WTC11 (cell line): ENCODE data around the gene POLH. TPM values are rescaled to one million over a fixed set of nuclear protein-coding genes. Genes with fewer than 3 reads are reported as not detected.

Experiments used
- ATAC-seq: fragments of 200-7000 bp; cut with Tn5 transposase; 2 replicates; pipeline ENCODE4 v1.10.0; 2021; ENCODE audit warnings: mild to moderate bottlenecking, moderate library complexity
- CTCF ChIA-PET: fragments of 300-600 bp; sonication (Branson Sonifier 250); formaldehyde crosslinking; loops from one replicate; lab custom pipeline; 2021; ENCODE audit warnings: antibody characterized with exemption; lab: Charles Lee
- POLR2A ChIA-PET: fragments of 350-600 bp; sonication (Branson Sonifier 250); formaldehyde crosslinking; loops from one replicate; lab custom pipeline; 2021; ENCODE audit warnings: antibody characterized with exemption; lab: Charles Lee
- DNase-seq: peaks from one replicate; pipeline ENCODE4 v3.0.0; 2021; ENCODE audit warnings: low spot score
- H3K27ac Mint-ChIP-seq: 2 replicates; pipeline ENCODE4 v1.8.0; 2021; ENCODE audit warnings: mixed read lengths
- H3K27me3 Mint-ChIP-seq: 2 replicates; pipeline ENCODE4 v1.8.0; 2021; ENCODE audit warnings: low read depth, mild to moderate bottlenecking, moderate library complexity, mixed read lengths
- H3K36me3 Mint-ChIP-seq: 2 replicates; pipeline ENCODE4 v1.8.0; 2021; ENCODE audit warnings: mixed read lengths
- H3K4me1 Mint-ChIP-seq: 2 replicates; pipeline ENCODE4 v1.8.0; 2022; ENCODE audit warnings: mixed read lengths
- H3K4me3 Mint-ChIP-seq: 2 replicates; pipeline ENCODE4 v1.8.0; 2021; ENCODE audit warnings: mild to moderate bottlenecking, moderate library complexity, mixed read lengths
- H3K9me3 Mint-ChIP-seq: 2 replicates; pipeline ENCODE4 v1.8.0; 2021; ENCODE audit warnings: mixed read lengths
- ELF4 ChIP-seq: sonication (generic); formaldehyde crosslinking; IDR thresholded peaks from 2 replicates; pipeline ENCODE4 v1.8.1; 2022; ENCODE audit warnings: low read depth, mild to moderate bottlenecking, moderate library complexity, missing genetic modification reagents
- ESRRA ChIP-seq: sonication (generic); formaldehyde crosslinking; IDR thresholded peaks from 2 replicates; pipeline ENCODE4 v1.8.1; 2022; ENCODE audit warnings: mild to moderate bottlenecking, missing genetic modification reagents, borderline replicate concordance
- ETV6 ChIP-seq: sonication (generic); formaldehyde crosslinking; IDR thresholded peaks from 2 replicates; pipeline ENCODE4 v1.8.1; 2022; ENCODE audit warnings: mild to moderate bottlenecking, missing genetic modification reagents
- FOXP1 ChIP-seq: sonication (generic); formaldehyde crosslinking; IDR thresholded peaks from 2 replicates; pipeline ENCODE4 v1.8.0; 2022; ENCODE audit warnings: missing genetic modification reagents, mild to moderate bottlenecking, moderate library complexity, borderline replicate concordance
- JAZF1 ChIP-seq: fragments of 250-450 bp; sonication (Bioruptor Pico); IDR thresholded peaks from 2 replicates; pipeline ENCODE4 v1.9.0; 2021; ENCODE audit warnings: moderate library complexity, mild to moderate bottlenecking, inconsistent platforms
- JUN ChIP-seq: sonication (generic); formaldehyde crosslinking; IDR thresholded peaks from 2 replicates; pipeline ENCODE4 v1.8.0; 2023; ENCODE audit warnings: mild to moderate bottlenecking, missing genetic modification reagents
- NR1H2 ChIP-seq: sonication (generic); formaldehyde crosslinking; IDR thresholded peaks from 2 replicates; pipeline ENCODE4 v1.9.0; 2021; ENCODE audit warnings: mild to moderate bottlenecking, moderate library complexity, missing genetic modification reagents
- NR3C1 ChIP-seq: sonication (generic); formaldehyde crosslinking; conservative IDR thresholded peaks from 2 replicates; pipeline ENCODE4 v1.8.1; 2023; ENCODE audit warnings: low read depth, mild to moderate bottlenecking, missing genetic modification reagents
- RELA ChIP-seq: sonication (generic); formaldehyde crosslinking; IDR thresholded peaks from 2 replicates; pipeline ENCODE4 v1.8.1; 2022; ENCODE audit warnings: missing genetic modification reagents, mild to moderate bottlenecking, borderline replicate concordance
- SP1 ChIP-seq: sonication (generic); formaldehyde crosslinking; conservative IDR thresholded peaks from 2 replicates; pipeline ENCODE4 v1.8.1; 2022; ENCODE audit warnings: missing genetic modification reagents
- ZNF263 ChIP-seq: sonication (generic); formaldehyde crosslinking; IDR thresholded peaks from 2 replicates; pipeline ENCODE4 v1.8.1; 2022; ENCODE audit warnings: low read depth, mild to moderate bottlenecking, moderate library complexity, missing genetic modification reagents
- ZNF396 ChIP-seq: fragments of 250-450 bp; sonication (Bioruptor Pico); IDR thresholded peaks from 2 replicates; pipeline ENCODE4 v1.8.0; 2021; ENCODE audit warnings: mild to moderate bottlenecking, moderate library complexity, borderline replicate concordance
- ZNF416 ChIP-seq: fragments of 250-450 bp; sonication (Bioruptor Pico); IDR thresholded peaks from 2 replicates; pipeline ENCODE4 v1.9.0; 2021; ENCODE audit warnings: mild to moderate bottlenecking, inconsistent platforms
- ZNF423 ChIP-seq: fragments of 250-450 bp; sonication (Bioruptor Pico); IDR thresholded peaks from 2 replicates; pipeline ENCODE4 v2.1.2; 2022; ENCODE audit warnings: mild to moderate bottlenecking, moderate library complexity
- total RNA-seq: library from RNA; stranded (reverse); gene quantifications from 3 replicates; pipeline ENCODE4 v1.2.3, GENCODE V29; 2021
- TF ChIP-seq, protein P1 (sequence below): fragments of 250-450 bp; sonication (Bioruptor Pico); conservative IDR thresholded peaks from 2 replicates; pipeline ENCODE4 v1.9.0; 2021; ENCODE audit warnings: mild to moderate bottlenecking
- TF ChIP-seq, protein P2 (sequence below): sonication (generic); formaldehyde crosslinking; IDR thresholded peaks from 2 replicates; pipeline ENCODE4 v1.8.0; 2022; ENCODE audit warnings: mild to moderate bottlenecking, missing genetic modification reagents
- TF ChIP-seq, protein P3 (sequence below): sonication (generic); formaldehyde crosslinking; IDR thresholded peaks from 2 replicates; pipeline ENCODE4 v1.8.1; 2023; ENCODE audit warnings: mild to moderate bottlenecking, moderate library complexity, missing genetic modification reagents
- TF ChIP-seq, protein P4 (sequence below): sonication (generic); formaldehyde crosslinking; IDR thresholded peaks from 2 replicates; pipeline ENCODE4 v1.8.1; 2023; ENCODE audit warnings: mild to moderate bottlenecking, missing genetic modification reagents, borderline replicate concordance
- TF ChIP-seq, protein P5 (sequence below): sonication (generic); formaldehyde crosslinking; conservative IDR thresholded peaks from 2 replicates; pipeline ENCODE4 v1.8.1; 2023; ENCODE audit warnings: mild to moderate bottlenecking, low read depth, missing genetic modification reagents, moderate library complexity
- TF ChIP-seq, protein P6 (sequence below): sonication (generic); formaldehyde crosslinking; conservative IDR thresholded peaks from 2 replicates; pipeline ENCODE4 v1.8.1; 2022; ENCODE audit warnings: mild to moderate bottlenecking, missing genetic modification reagents

POLH gene
- total RNA-seq, 1 experiment from 2014 or later, result 28.0 TPM

DNA sequence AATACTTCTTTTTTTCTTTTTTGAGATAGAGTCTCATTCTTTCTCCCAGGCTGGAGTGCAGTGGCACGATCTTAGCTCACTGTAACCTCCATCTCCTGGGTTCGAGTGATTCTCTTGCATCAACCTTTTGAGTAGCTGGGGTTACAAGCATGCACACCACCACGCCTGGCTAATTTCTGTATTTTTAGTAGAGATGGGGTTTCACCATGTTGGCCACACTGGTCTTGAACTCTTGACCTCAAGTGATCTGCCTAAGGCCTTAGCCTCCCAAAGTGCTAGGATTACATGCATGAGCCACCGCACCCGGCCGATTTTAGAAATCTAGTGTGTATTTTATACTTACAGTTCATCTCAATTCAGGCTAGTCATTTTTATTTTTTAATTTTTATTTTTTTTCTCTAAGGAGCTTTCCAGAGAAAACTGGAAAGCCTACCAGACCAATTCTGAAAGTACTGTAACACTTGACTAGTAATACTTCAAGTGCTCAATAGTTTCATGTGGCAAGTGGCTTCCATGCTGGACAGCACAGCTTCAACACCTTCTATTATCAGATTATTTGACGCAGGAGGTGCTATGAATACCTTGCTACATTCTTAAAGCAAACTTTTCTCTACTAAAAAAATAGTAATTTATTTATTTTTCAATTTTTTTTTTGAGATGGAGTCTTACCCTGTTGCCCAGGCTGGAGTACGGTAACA lies 34.1 kb upstream of the POLH start (continued):
- TF ChIP-seq ELF4 (CRISPR knock-in tag), result no peak
- TF ChIP-seq, protein P1, sequence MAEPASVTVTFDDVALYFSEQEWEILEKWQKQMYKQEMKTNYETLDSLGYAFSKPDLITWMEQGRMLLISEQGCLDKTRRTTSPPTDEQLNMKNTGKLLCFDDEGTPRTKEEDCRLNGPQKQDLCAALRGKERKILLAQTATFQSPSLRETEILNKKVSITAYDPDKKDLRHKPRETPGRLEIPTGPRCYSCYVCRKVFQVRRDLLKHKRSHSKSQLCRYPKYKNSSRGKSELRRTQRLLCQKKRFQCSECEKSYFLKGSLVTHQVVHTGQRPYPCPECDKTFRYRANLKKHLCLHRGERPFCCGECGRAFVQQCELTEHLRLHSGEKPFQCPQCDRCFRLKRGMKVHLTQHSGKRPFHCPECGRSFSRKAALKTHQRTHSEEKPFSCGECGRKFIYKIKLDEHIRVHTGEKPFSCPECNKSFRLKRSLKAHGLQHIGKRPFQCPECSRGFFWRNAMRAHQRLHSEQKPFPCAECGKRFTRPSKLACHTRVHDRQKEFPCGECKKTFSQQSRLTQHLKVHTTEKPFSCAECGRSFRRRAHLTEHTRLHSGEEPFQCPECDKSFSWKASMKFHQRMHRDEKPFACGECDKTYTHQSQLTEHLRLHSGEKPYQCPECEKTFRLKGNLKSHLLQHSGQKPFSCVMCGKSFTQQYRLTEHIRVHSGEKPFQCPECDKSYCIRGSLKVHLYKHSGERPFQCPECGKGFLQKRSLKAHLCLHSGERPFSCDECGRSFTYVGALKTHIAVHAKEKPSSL (CRISPR knock-in tag), result no peak

DNA sequence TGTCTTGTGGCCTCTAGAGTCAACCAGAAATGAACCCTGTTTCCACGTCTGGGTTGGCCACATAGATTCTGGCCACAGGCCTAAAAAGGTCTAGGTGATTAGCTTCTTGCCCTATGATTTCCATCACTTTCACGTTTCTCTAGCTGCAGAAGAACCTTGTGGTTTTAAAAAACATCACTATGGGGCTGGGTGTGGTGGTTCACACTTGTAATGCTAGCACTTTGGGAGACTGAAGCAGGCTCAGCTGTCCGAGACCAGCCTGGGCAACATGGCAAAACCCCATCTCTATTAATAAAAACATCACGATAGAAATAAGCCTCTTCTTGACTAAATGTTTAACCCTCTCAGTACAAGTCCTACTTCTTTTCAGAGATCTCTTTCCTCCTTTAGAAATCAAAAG lies 31.5 kb upstream of the POLH start:
- no peak for ATAC-seq
- H3K4me1 Mint-ChIP-seq, result no peaks in the 10 kb centered on the region
- POLR2A ChIA-PET, result no interaction called here

More for the DNA sequence above, 31.5 kb upstream of the POLH start:
- Mint-ChIP-seq H3K27me3 (no peaks in the 10 kb centered on the region), H3K27ac (no peak overlapping the region), H3K9me3 (no peaks in the 10 kb centered on the region), H3K36me3 (peaks cover 66% of the 10 kb centered on the region), H3K4me3 (no peak overlapping the region)
- DNase-seq, result no peak
- CTCF ChIA-PET, result no interaction called here
- TF ChIP-seq, protein P2, sequence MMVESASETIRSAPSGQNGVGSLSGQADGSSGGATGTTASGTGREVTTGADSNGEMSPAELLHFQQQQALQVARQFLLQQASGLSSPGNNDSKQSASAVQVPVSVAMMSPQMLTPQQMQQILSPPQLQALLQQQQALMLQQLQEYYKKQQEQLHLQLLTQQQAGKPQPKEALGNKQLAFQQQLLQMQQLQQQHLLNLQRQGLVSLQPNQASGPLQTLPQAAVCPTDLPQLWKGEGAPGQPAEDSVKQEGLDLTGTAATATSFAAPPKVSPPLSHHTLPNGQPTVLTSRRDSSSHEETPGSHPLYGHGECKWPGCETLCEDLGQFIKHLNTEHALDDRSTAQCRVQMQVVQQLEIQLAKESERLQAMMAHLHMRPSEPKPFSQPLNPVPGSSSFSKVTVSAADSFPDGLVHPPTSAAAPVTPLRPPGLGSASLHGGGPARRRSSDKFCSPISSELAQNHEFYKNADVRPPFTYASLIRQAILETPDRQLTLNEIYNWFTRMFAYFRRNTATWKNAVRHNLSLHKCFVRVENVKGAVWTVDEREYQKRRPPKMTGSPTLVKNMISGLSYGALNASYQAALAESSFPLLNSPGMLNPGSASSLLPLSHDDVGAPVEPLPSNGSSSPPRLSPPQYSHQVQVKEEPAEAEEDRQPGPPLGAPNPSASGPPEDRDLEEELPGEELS (CRISPR knock-in tag), result no peak
- no peak for TF ChIP-seq ELF4 (CRISPR knock-in tag)
- TF ChIP-seq NR3C1 (CRISPR knock-in tag), result no peak
- TF ChIP-seq, protein P3, sequence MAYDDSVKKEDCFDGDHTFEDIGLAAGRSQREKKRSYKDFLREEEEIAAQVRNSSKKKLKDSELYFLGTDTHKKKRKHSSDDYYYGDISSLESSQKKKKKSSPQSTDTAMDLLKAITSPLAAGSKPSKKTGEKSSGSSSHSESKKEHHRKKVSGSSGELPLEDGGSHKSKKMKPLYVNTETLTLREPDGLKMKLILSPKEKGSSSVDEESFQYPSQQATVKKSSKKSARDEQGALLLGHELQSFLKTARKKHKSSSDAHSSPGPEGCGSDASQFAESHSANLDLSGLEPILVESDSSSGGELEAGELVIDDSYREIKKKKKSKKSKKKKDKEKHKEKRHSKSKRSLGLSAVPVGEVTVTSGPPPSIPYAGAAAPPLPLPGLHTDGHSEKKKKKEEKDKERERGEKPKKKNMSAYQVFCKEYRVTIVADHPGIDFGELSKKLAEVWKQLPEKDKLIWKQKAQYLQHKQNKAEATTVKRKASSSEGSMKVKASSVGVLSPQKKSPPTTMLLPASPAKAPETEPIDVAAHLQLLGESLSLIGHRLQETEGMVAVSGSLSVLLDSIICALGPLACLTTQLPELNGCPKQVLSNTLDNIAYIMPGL (CRISPR knock-in tag), result no peak
- TF ChIP-seq JUN (CRISPR knock-in tag), result no peak
- no peak for TF ChIP-seq FOXP1 (CRISPR knock-in tag)
- TF ChIP-seq ZNF263, result no peak
- TF ChIP-seq RELA, result no peak
- TF ChIP-seq JAZF1 (CRISPR knock-in tag), result no peak
- no peak for TF ChIP-seq ESRRA (CRISPR knock-in tag)
- TF ChIP-seq ZNF416, result no peak
- TF ChIP-seq NR1H2 (CRISPR knock-in tag), result no peak
- TF ChIP-seq, protein P4, sequence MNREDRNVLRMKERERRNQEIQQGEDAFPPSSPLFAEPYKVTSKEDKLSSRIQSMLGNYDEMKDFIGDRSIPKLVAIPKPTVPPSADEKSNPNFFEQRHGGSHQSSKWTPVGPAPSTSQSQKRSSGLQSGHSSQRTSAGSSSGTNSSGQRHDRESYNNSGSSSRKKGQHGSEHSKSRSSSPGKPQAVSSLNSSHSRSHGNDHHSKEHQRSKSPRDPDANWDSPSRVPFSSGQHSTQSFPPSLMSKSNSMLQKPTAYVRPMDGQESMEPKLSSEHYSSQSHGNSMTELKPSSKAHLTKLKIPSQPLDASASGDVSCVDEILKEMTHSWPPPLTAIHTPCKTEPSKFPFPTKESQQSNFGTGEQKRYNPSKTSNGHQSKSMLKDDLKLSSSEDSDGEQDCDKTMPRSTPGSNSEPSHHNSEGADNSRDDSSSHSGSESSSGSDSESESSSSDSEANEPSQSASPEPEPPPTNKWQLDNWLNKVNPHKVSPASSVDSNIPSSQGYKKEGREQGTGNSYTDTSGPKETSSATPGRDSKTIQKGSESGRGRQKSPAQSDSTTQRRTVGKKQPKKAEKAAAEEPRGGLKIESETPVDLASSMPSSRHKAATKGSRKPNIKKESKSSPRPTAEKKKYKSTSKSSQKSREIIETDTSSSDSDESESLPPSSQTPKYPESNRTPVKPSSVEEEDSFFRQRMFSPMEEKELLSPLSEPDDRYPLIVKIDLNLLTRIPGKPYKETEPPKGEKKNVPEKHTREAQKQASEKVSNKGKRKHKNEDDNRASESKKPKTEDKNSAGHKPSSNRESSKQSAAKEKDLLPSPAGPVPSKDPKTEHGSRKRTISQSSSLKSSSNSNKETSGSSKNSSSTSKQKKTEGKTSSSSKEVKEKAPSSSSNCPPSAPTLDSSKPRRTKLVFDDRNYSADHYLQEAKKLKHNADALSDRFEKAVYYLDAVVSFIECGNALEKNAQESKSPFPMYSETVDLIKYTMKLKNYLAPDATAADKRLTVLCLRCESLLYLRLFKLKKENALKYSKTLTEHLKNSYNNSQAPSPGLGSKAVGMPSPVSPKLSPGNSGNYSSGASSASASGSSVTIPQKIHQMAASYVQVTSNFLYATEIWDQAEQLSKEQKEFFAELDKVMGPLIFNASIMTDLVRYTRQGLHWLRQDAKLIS (CRISPR knock-in tag), result no peak
- TF ChIP-seq ZNF423 (CRISPR knock-in tag), result no peak
- no peak for TF ChIP-seq SP1 (CRISPR knock-in tag)
- TF ChIP-seq ZNF396 (CRISPR knock-in tag), result no peak
- TF ChIP-seq ETV6 (CRISPR knock-in tag), result no peak
- TF ChIP-seq, protein P5, sequence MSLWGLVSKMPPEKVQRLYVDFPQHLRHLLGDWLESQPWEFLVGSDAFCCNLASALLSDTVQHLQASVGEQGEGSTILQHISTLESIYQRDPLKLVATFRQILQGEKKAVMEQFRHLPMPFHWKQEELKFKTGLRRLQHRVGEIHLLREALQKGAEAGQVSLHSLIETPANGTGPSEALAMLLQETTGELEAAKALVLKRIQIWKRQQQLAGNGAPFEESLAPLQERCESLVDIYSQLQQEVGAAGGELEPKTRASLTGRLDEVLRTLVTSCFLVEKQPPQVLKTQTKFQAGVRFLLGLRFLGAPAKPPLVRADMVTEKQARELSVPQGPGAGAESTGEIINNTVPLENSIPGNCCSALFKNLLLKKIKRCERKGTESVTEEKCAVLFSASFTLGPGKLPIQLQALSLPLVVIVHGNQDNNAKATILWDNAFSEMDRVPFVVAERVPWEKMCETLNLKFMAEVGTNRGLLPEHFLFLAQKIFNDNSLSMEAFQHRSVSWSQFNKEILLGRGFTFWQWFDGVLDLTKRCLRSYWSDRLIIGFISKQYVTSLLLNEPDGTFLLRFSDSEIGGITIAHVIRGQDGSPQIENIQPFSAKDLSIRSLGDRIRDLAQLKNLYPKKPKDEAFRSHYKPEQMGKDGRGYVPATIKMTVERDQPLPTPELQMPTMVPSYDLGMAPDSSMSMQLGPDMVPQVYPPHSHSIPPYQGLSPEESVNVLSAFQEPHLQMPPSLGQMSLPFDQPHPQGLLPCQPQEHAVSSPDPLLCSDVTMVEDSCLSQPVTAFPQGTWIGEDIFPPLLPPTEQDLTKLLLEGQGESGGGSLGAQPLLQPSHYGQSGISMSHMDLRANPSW, result no peak
- TF ChIP-seq, protein P6, sequence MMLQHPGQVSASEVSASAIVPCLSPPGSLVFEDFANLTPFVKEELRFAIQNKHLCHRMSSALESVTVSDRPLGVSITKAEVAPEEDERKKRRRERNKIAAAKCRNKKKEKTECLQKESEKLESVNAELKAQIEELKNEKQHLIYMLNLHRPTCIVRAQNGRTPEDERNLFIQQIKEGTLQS (CRISPR knock-in tag), result no peak
